GM23338 (cell line): ENCODE measurements around the gene ARHGAP10.

ENCODE experiments used
- EZH2phosphoT487 ChIP-seq: fragments of 200-600 bp; sonication (generic); IDR thresholded peaks from one replicate; pipeline ENCODE4 v1.8.1; 2018; ENCODE audit warnings: antibody characterized with exemption; ENCODE audit not compliant: unreplicated experiment
- JUNB ChIP-seq: IDR thresholded peaks from one replicate; pipeline ENCODE4 v1.6.1; 2016; ENCODE audit warnings: antibody characterized with exemption; ENCODE audit not compliant: unreplicated experiment
- POLR2AphosphoS5 ChIP-seq: IDR thresholded peaks from 2 replicates; pipeline ENCODE4 v1.6.1; 2016; ENCODE audit warnings: antibody characterized with exemption, low read depth
- TF ChIP-seq, protein P1 (sequence below), 2 experiments: fragments of 200-600 bp in 1 of 2; sonication (generic) in 1 of 2; conservative IDR thresholded peaks; 2 replicates each; pipeline versions ENCODE4 v1.5.1 to v1.6.1; 2016 to 2017; ENCODE audit warnings: antibody characterized with exemption in 2 of 2, low read depth in 2 of 2, mild to moderate bottlenecking in 2 of 2, moderate library complexity in 1 of 2
- TF ChIP-seq, protein P2 (sequence below): IDR thresholded peaks from one replicate; pipeline ENCODE4 v1.6.1; 2018; ENCODE audit warnings: antibody characterized with exemption; ENCODE audit not compliant: unreplicated experiment

DNA sequence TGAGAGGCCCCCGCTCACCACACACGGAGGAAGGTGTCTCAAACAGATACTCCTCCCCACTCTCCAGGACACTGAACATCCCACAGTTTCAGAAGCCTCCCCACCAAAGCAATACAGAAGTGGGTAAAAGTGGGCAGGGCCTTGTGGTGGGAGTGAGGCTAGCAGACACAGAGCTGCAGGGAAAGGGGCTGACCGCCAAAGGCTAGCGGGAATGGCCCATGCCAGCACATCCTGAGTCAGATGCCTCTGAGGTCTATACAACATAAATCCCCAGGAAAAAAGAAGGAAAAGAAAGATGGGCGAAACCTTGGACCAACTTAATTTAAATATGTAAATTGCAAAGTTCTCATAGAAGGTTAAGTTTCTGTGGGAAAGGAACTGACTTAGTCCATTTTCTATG lies 21.9 kb upstream of the ARHGAP10 start:
- TF ChIP-seq, protein P1, sequence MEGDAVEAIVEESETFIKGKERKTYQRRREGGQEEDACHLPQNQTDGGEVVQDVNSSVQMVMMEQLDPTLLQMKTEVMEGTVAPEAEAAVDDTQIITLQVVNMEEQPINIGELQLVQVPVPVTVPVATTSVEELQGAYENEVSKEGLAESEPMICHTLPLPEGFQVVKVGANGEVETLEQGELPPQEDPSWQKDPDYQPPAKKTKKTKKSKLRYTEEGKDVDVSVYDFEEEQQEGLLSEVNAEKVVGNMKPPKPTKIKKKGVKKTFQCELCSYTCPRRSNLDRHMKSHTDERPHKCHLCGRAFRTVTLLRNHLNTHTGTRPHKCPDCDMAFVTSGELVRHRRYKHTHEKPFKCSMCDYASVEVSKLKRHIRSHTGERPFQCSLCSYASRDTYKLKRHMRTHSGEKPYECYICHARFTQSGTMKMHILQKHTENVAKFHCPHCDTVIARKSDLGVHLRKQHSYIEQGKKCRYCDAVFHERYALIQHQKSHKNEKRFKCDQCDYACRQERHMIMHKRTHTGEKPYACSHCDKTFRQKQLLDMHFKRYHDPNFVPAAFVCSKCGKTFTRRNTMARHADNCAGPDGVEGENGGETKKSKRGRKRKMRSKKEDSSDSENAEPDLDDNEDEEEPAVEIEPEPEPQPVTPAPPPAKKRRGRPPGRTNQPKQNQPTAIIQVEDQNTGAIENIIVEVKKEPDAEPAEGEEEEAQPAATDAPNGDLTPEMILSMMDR (conservative IDR thresholded peaks at IDR 0.05; ENCODE audit: low read depth in 2 of 2) = no peak
- TF ChIP-seq POLR2AphosphoS5 (no peak), JUNB (no peak), EZH2phosphoT487 (no peak)
- TF ChIP-seq, protein P2, sequence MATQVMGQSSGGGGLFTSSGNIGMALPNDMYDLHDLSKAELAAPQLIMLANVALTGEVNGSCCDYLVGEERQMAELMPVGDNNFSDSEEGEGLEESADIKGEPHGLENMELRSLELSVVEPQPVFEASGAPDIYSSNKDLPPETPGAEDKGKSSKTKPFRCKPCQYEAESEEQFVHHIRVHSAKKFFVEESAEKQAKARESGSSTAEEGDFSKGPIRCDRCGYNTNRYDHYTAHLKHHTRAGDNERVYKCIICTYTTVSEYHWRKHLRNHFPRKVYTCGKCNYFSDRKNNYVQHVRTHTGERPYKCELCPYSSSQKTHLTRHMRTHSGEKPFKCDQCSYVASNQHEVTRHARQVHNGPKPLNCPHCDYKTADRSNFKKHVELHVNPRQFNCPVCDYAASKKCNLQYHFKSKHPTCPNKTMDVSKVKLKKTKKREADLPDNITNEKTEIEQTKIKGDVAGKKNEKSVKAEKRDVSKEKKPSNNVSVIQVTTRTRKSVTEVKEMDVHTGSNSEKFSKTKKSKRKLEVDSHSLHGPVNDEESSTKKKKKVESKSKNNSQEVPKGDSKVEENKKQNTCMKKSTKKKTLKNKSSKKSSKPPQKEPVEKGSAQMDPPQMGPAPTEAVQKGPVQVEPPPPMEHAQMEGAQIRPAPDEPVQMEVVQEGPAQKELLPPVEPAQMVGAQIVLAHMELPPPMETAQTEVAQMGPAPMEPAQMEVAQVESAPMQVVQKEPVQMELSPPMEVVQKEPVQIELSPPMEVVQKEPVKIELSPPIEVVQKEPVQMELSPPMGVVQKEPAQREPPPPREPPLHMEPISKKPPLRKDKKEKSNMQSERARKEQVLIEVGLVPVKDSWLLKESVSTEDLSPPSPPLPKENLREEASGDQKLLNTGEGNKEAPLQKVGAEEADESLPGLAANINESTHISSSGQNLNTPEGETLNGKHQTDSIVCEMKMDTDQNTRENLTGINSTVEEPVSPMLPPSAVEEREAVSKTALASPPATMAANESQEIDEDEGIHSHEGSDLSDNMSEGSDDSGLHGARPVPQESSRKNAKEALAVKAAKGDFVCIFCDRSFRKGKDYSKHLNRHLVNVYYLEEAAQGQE = no peak
